Measurements from ENCODE around the gene SUSD3.

- no peak for TF ChIP-seq CTCF (IDR thresholded peaks at IDR 0.05; ENCODE audit: borderline replicate concordance, extremely low read depth, low read length, poor library complexity, severe bottlenecking)
- TF ChIP-seq EZH2 (IDR thresholded peaks at IDR 0.05; ENCODE audit: borderline replicate concordance, low read depth, low read length, severe bottlenecking): no peak
Observed at GRCh38 chr9:93112864-93113389, 54.4 kb downstream of the SUSD3 start.
